G401.6 (cell line): ENCODE data around the gene GABRG3.

ENCODE experiments used
- FAIRE-seq: peaks from 2 replicates; lab custom pipeline; 2012; peaks lifted over from hg19 to GRCh38; lab: Jason Lieb, UNC

Gene GABRG3

DNA sequence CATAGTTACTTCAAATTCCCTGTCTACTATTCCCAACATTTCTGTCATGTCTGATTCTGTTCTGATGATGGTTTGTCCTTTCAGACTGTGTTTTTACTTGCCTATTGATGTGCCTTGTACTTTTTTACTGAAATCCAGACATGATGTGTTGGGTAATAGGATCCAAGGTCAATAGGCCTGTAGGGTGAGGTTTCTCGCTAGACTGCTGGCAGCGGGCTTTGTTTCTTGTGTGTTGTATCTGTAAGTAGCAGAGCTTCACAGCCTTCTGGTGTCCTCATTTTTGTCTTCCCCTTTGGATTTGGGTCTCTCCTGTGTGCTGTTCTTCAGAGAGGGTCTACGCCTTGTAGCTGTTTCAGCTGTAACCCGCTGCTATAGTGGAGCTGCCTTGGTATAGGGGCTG is 140.3 kb downstream of the GABRG3 start:
- no peak for FAIRE-seq

DNA sequence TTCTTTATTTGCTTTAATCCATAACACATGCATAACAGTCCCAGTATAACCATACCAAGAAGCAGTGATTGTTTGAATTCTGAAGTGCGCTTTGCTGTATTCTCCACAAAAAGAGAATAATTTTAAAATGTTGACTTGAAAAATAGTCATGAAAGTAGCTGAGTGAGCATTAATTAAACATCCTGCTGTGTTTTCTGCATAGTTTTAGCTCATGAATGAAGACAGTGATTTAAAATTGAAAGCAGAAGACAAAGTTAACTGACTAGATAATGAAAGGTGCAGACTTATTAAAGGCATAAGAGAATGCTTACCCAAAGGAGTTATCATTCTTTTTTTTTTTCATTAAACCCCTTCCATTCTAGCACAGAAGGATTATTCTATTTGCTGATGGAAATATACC is 143.5 kb downstream of the GABRG3 start:
- no peak for FAIRE-seq

DNA sequence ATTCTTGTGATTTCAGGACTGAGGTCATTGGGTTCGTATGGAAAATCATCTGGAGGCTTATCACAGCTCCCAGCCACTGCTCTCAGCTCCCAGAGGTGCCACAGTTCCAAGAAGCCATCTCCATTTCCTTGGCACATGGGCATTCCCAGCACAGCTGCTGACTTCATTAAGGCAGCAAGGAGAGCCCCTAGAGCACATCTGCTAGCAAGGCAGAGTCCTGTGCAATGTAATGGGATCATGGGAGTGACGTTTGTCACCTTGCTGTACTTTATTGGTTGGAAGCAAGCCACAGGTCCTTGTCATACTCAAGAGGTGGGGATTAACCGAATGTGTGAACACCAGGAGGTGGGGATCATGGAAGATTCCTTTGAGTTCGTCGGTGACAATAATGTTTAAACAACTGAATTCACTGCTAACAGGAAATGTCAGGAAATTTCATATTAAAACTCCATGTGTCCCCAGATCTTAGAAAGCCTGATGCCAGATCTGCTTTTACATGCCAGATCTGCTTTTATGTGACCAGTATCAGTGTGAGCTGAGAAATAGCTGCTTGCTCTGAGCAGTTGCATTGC is 148.8 kb downstream of the GABRG3 start:
- FAIRE-seq = no peak

DNA sequence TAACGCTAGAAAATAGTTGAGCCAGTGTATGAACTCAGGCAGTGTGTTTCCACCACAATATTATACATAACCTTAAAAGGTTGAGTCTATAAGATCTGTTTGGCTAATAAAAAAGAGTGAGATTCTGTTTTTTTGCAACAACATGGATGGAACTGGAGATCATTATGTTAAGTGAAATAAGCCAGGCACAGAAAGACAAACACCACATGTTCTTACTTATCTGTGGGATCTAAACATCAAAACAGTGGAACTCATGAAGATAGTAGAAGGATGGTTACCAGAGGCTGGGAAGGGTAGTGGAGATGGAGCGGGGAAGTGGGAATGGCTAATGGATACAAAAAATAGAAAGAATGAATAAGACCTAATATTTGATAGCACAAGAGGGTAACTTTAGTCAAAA is 150.7 kb downstream of the GABRG3 start:
- no peak for FAIRE-seq

DNA sequence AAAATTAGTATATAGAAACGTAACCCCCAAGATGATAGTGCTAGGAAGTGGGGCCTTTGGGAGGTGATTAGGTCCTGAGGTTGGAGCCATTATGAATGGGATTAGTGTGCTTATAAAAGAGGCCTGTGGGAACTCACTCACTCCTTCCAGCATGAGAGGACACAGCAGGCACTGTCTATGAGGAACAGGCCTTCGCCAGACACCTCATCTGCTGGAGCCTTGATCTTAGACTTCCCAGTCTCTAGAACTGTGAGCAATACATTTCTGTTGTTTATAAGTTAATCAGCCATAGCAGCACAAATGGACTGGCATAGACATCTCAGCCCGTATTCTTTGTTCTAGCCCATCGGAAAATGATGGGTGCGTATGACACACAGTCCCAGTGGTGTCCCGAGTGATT is 152.3 kb downstream of the GABRG3 start:
- no peak for FAIRE-seq

DNA sequence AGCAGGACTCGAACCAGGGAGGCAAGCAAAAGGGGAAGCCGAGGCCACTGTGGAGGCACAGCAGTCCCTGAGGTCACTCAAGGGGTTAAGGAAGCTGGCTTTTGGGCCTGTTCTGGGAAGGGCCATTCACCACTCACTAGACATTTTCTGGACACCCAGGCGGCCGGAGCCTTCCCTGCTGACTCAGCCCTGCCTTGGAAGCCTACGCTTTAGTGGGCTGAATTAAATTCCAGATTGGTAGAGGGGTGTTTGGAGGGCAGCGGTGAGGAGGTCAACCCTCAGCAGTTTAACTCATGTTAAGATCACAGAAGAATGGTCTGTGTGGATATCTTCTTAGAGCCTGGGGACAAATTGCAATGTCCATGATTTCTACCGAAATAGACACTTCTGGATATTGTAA is 152.8 kb downstream of the GABRG3 start:
- FAIRE-seq = no peak

DNA sequence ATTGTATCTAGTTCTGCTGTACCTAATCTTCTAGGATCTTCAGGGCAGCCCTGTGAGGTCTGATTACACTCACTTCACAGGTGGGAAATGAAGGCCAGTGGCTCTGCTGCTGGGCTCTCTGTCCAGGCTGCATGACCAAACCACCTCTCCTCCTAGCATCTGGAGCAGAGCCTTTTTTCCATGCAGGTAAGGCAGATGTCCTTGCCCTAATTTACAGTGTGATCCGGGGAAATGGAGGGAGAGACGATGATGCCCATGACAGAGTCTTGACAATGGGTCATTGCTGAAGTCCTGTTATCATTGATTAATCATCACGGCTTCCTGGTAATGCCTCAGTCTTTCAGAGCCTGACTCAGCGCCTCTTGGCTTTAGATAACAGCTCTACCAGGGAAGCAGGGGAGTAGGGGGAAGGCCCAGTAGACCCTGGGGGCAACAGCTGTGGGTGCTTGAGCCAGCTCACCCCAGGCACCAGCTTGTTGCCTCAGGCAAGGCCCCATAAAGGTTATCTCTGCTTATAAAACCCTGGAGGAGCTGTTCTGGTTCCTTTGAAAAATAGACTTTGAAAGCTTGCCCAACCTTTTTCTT is 153.4 kb downstream of the GABRG3 start:
- FAIRE-seq = no peak

DNA sequence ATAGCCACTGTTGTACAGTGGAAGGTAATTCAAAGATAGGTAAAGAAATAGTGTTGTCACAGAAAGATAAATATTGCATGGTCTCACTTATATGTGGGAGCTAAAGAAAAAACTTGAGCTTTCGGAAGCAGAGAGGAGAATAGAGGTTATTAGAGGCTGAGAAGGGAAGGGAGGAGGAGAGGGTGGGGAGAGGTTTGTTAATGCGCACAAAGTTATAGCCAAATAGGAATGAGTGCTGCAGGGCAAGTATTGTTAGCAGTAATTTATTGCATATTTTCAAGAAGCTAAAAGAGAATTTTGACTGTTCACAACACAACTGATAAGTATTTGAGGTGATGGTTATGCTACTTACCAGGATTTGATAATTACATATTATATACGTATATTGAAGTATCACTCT is 154.2 kb downstream of the GABRG3 start:
- FAIRE-seq = no peak

DNA sequence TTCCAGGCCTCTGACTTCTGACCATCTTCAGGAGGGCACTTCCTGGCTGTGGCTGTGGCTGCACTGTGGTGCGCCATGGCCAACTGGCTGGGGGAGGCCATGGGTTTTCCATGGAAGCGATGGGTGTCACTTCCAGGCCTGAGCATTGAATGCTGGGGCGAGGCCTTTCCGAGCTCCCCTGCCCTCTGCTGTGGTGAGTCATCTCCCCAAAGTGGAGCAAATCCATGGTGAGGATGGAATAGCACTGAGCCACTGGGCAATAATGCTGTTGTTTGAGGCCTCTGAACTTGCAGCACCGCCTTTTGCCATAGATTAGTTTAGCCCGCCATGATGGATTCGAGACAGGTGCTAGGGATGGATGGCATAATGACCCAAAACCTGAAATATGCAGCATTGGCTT is 155.5 kb downstream of the GABRG3 start:
- no peak for FAIRE-seq

DNA sequence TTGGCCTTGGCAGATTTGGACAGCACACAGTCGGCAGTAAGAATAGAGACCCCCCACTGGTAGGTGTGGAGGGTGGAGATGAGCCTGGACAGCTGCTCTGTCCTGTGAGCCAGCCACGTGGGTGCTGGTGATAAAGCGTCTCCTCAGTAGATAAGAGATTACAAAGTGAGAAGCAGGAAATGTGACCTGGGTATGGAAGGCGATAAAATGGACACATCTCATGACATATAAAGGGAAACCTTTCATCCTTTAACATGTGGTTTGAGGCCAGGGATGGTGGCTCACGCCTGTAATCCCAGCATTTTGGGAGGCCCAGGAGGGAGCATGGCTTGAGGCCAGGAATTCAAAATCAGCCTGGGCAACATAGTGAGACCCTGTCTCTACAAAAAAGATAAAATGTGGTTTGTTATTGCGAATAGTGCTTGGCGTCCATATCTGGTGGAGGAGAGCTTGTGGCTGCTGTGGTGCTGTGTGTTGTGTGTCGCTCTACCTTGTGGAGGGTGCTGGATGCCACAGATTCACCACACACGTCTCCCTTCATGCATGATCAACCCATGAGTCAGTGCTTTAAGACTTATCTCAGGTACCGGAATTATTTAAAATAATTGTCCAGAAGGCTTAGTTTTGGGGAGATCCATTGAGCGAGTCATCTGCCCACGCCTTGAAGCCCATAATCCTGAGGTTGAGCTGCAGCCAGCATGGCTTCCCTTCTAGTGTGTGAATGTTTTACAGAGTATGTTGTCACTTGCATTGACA is 157.0 kb downstream of the GABRG3 start:
- FAIRE-seq = no peak

DNA sequence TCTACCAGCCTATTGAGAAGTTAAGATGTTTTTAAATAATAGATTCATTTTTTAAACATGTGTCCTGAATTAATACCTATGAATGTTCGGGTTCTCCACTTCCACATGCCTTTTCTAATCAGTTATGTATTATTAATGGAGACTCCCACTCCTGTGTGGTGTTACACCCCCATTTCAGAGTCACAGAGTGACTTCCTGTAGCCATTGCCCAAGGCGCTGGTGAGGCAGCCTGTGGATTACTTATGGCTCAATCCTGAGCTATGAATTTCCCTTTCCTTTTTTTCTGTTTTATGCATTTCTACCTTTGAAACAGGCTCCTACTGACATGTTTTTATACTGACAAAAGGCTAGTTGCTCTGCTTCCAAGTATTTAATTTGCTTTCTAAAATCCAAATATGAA is 162.3 kb downstream of the GABRG3 start:
- FAIRE-seq = no peak

DNA sequence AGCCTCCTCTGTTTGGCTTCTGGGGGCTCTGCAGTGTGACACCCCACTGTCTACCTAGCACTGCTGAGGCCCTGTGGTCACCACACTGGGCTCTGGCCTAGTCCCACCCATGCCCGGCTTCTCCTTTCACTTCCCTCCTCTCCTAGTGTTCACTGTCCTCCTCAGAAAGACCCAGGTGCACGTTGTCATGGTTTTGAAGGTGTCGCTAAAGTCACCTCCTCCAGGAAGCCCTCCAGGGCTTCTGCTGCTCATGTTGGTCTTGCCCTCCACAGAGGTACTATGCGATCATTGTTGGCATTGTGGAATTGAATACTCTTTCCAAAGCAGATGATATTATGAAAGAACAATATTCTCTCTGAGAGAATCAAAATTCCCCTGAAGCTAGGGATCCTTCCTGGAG is 163.5 kb downstream of the GABRG3 start:
- no peak for FAIRE-seq

DNA sequence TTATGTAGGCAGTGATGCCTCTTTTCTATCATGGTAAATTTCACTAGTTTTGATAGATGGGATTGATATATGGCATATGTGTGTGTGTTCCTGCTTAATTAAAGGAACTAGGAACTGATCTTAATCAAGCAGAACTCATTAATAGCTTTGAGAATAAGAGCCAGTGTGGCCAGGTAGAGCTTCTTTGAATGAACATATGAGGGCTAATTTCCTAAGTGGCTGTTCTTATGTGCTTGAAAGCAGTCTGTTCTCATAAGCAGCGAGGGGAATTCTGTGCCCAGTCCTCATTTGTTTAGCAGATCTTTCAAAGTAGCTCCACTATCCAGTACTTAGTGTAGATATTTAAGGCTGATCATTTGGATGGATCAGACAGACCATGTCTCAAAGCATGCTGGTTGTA is 164.2 kb downstream of the GABRG3 start:
- FAIRE-seq = no peak

DNA sequence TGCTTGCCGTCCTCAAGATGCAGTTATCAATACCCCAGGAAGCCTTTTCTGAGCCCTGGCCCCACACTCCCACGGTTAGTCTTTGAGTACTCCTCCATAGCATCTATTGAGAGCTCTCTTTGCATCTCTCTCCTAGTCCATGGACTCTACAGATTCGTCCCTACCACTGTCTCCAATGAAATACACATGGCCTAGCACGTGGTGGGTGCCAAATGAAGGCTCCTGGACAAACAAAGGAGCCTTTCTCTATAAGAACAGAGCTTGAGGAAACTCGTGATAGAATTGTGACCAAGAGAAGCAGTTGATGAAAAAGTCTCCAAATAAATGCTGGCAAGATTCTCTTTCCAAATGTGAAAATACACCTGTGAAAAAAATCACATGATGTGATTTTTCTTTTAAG is 166.1 kb downstream of the GABRG3 start:
- FAIRE-seq = no peak

DNA sequence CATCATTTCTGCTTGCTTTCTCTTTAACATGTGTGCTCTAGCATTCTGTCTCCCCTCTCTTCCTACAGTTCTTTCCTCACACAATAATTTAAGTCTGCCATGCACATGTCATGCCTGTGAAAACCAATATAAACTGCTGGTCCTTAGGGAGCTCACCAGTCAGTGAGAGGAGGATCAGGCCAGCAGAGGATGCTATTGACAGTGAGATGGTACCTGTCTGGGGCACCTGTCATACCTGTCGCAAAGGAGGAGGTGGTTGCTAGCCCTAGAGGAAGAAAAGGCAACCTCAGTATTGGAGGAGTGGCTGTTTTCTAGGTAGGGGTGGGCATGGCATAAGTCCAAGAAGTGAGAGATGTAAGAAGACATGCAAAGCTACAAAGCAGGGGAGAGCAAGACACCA is 194.6 kb downstream of the GABRG3 start:
- no peak for FAIRE-seq

DNA sequence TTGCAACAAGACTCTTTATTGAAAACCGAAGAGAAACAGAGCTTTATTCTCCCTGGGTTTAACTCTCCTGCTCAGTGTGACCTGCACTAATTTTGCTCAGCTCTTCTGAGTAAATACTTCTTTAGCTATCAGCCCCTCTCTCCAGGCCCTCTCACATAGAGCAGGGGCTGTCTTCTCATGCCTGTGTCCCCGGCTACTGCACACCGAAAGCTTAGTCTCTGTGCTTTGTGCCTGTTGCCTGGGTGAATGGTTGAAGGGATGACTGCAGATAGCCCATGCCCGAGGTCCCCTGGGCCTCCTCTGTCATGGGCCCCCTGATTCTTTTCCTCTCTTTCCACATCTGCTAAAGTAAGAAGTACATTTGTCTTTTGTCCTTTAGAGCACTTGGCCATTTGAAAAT is 195.9 kb downstream of the GABRG3 start:
- FAIRE-seq = no peak

DNA sequence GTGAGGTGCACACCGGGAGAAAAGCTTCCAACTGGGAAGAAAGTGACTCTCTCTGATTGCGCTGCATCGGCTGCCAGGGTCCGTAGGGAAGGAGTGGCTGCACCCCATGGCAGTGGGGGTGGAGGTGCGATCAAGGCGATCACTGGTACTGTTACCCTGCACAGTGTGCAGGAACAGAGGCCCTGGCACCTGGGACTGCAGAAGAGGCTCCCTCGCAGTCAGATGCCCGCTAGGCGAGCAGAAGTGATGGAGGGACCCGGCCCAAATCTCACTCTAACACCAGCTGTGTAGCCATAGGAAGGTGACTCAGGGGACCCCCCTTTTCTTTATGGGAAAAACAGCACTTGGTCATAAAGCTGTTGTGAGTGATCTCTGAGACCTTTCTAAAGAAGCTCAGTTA is 196.8 kb downstream of the GABRG3 start:
- FAIRE-seq = no peak

DNA sequence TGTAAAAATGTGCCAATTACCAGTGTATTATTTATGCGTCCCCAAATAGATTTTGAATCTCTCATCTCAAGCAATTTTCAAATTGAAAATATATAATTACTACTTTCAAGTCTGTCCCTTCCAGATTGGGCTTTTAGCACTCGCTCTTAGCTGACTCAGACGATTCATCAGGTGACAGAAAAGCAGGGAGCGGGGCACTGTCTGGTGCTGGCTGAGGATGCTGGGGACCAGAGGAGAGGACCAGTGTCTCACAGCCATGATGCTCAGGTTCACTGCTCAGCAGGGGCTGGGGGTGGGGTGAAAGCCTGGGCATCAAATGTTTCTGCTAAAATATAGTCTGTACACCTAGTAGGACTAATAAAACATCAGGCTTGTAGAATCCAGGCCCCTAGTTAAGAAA is 199.9 kb downstream of the GABRG3 start:
- no peak for FAIRE-seq

DNA sequence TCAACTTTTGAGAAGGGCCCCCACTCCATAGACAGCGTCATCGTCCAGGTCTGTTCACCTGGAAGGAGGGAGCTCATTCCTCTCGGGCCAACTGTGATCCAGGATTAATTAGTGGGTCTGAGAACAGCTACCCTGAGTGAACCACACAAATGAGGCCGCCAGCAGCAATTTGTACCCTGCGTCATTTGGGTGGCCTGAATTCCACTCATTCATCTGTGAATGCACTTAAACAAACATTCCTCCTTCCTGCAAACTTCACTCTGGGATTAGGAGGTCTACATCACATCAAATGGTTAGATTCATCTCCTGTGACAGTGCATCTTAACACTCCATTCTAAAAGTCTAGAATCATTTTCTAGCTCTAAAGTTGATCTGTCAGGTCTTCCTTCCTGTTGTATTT is 201.8 kb downstream of the GABRG3 start:
- no peak for FAIRE-seq

DNA sequence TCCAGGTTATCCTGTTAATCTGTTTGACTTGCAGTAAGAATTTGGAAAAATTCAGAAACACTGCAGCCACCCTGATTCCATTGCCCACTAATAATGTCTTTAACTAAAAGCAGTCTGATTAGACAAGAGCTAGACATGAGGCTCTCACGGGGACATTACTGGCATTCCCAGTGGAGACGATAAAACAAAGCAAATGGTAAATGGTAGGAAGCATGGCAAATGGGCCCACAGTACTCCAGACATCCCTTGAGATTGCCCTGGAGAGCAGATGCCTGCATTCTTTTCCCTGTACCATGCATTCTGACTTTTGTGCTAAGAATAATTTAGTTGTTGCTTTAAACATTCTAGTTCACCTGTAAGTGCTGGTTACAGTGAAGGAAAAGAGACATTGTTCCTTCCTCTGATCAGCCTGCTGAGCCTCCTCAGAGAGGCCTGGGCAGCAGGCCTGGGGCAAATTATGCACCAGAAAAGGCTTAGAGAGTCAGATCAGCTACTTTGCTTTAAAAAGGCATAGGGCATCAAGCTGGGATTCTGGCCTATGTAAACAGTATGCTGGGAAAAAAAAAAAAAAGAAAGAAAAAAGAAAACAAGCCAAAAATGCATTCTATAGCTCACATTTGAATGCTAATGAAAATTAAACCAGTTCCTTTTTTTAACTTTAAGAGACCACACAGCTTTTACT is 204.6 kb downstream of the GABRG3 start:
- no peak for FAIRE-seq

DNA sequence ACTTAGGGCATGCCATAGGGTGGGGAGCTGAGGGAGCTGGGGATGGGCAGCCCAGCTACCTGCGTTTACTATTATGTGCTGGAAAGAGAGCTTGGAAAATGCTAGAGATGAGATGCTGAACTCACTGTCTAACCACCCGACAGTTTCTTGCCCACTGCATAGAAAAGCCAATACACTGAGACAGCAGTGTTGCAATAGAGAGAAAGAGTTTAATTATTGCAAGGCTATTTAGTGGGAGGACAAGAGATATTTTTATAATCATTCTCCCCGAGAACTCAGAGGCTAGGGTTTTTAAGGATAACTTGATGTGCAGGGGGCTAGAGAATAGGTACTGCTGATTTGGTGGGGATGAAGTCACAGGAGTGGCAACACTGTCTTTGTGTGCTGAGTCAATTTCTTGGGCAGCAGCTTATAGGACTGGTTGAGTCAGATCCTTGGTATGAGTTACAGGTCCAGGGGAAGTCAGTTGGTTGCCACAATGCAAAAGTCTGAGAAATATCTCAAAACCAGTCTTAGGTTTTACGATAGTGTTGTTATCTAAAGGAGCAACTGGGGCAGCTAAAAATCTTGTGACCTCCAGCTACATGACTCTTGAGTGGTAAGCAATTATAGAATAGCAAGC is 205.9 kb downstream of the GABRG3 start:
- FAIRE-seq = no peak

DNA sequence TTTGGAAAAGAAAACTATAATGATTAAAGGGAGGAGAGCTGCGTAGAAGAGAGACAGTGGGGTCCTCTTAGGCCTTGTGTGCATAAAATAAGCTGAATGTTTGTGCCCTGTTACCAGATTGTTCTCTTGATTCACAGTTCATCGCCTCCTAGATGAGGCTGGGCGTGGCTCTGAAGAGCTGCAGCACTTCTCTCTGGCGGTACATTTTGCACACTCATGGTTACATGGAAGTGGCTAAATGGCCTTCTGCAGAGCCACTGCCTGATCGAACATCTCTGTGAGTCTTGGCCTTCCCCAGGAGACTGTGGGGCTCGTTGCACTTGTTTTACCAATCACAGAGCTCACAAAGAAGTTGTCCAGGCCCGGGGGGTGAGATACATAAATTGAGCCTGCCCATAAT is 208.8 kb downstream of the GABRG3 start:
- FAIRE-seq = no peak

DNA sequence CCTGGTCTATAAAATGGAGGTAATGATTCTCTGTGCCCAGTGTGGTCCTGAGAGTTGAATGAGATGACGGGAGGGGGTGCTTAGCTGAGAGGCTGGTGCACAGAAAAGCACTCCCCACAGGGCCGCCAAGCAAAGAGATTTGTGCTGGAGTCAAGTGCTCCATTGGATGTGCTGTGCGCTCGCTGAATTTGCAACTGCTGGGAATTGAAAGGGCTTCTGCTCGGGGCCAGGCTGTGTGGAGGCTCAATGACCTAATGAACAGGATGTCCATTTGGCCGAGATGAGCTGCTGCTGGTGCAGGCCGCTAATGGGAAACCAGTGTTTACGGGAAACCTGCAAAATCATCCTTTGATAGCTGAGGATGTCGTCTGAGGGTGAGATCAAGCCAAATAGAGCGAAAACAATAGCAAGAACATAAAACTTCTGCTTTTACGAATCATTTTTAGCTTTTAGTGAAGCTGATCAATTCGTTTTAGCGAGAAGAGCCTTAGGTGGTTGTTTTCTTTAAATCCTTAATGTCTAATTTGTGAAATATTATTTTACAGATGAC is 211.7 kb downstream of the GABRG3 start:
- no peak for FAIRE-seq
